ENCODE results near the gene AKT2. TPM values are rescaled to one million over a fixed set of nuclear protein-coding genes. Genes with fewer than 3 reads are reported as not detected.
"Not testable (repeated sequence)": the region's sequence is repeated elsewhere in the genome, so short reads cannot be mapped to it uniquely, and the experiment has no call there.

The AKT2 gene
- total RNA-seq = 100 to 1,000 TPM in 6 of 9 donors, 10 to 100 TPM in 3; 49.2 to 195 (median 119) TPM
- 100 to 1,000 TPM in 2 of 3 donors, 10 to 100 TPM in 1; 72.9 to 123 (median 107) TPM for polyA plus RNA-seq
- long read RNA-seq, donor 1, full-length matches to known transcripts = 21 of 39 reads
- long read RNA-seq, donor 1, partial matches to known transcripts = 18 of 39 reads
- long read RNA-seq, donor 1, other reads (novel, unspliced or antisense) = 0 of 39 reads
- long read RNA-seq, donor 2, full-length matches to known transcripts = 20 of 42 reads
- long read RNA-seq, donor 2, partial matches to known transcripts = 22 of 42 reads
- long read RNA-seq, donor 2, other reads (novel, unspliced or antisense) = 0 of 42 reads
- long read RNA-seq, donor 3, full-length matches to known transcripts = 13 of 21 reads
- long read RNA-seq, donor 3, partial matches to known transcripts = 8 of 21 reads
- long read RNA-seq, donor 3, other reads (novel, unspliced or antisense) = 0 of 21 reads
- long read RNA-seq, donor 4 = 0 reads
- long read RNA-seq, donor 5, full-length matches to known transcripts = 3 of 14 reads
- long read RNA-seq, donor 5, partial matches to known transcripts = 1 of 14 reads
- long read RNA-seq, donor 5, other reads (novel, unspliced or antisense) = 10 of 14 reads
- long read RNA-seq, donor 6, partial matches to known transcripts = 2 of 3 reads
- long read RNA-seq, donor 6, other reads (novel, unspliced or antisense) = 1 of 3 reads
- long read RNA-seq, donor 7, full-length matches to known transcripts = 11 of 30 reads
- long read RNA-seq, donor 7, partial matches to known transcripts = 19 of 30 reads
- long read RNA-seq, donor 7, other reads (novel, unspliced or antisense) = 0 of 30 reads
- long read RNA-seq, donor 8, full-length matches to known transcripts = 32 of 56 reads
- long read RNA-seq, donor 8, partial matches to known transcripts = 24 of 56 reads
- long read RNA-seq, donor 8, other reads (novel, unspliced or antisense) = 0 of 56 reads
- long read RNA-seq, donor 9, full-length matches to known transcripts = 6 of 29 reads
- long read RNA-seq, donor 9, partial matches to known transcripts = 23 of 29 reads
- long read RNA-seq, donor 9, other reads (novel, unspliced or antisense) = 0 of 29 reads
- long read RNA-seq, donor 10, full-length matches to known transcripts = 16 of 27 reads
- long read RNA-seq, donor 10, partial matches to known transcripts = 11 of 27 reads
- long read RNA-seq, donor 10, other reads (novel, unspliced or antisense) = 0 of 27 reads

GRCh38 chr19:40284501-40285352 is at the start of gene AKT2:
Gene AKT2 (minus strand): TSS chr19:40285345. CDS start chr19:40265267, 20,078 bp downstream.
- peak within 1 kb of the TSS; percentile 72 to 88 (median 82) for H3K4me3 ChIP-seq
- DNase-seq = peak in 3 of 7 donors; percentile 60 to 77 (median 75)
- no peaks in the 10 kb centered on the region for H3K9me3 ChIP-seq (replicated peaks in 1 of 3)
- intact Hi-C loops (cut with DNase I) = no loop called here
- WGBS, 4 donors = 0 to 1% (median 0%) methylated on average over 9 to 84 of the region's 84 CpGs
- H3K27me3 ChIP-seq = no peaks in the 10 kb centered on the region
- TF ChIP-seq POLR2A (IDR thresholded peaks at IDR 0.05) = no peak
- peak in 1 of 6 experiments; percentile 5 for TF ChIP-seq CTCF (IDR thresholded peaks at IDR 0.05)
- H3K36me3 ChIP-seq (replicated peaks in 1 of 2) = no peaks in the 10 kb centered on the region
- peak within 1 kb of the TSS; percentile 76 to 97 (median 95) for H3K27ac ChIP-seq
- peaks cover 30 to 60% of the 10 kb centered on the region in 2 donors for H3K4me1 ChIP-seq (replicated peaks in 1 of 2)

GRCh38 chr19:40333083-40333482 is 47.9 kb upstream of the AKT2 start:
- H3K9me3 ChIP-seq (replicated peaks in 1 of 3); H3K4me1 ChIP-seq (replicated peaks in 1 of 2); intact Hi-C loops (cut with DNase I); H3K27ac ChIP-seq; H3K4me3 ChIP-seq; DNase-seq; H3K27me3 ChIP-seq: not testable (repeated sequence)
- WGBS, 4 donors = 89 to 99% (median 95%) methylated on average over 6 of the region's 6 CpGs
- peaks cover 0 to 56% of the 10 kb centered on the region in 2 donors for H3K36me3 ChIP-seq (replicated peaks in 1 of 2)

- Histone ChIP-seq H3K4me3 (no peak overlapping the region), H3K36me3 (replicated peaks in 1 of 2) (peaks cover 0 to 60% of the 10 kb centered on the region in 2 donors), H3K27ac (no peak overlapping the region), H3K27me3 (no peaks in the 10 kb centered on the region), H3K9me3 (replicated peaks in 1 of 3) (no peaks in the 10 kb centered on the region), H3K4me1 (replicated peaks in 1 of 2) (no peaks in the 10 kb centered on the region)
- intact Hi-C loops (cut with DNase I) = no loop called here
- no peak for DNase-seq
- no peak for TF ChIP-seq POLR2A (IDR thresholded peaks at IDR 0.05)
- no peak for TF ChIP-seq CTCF (IDR thresholded peaks at IDR 0.05)
- whole genome bisulfite sequencing, 4 donors = 85 to 93% (median 89%) methylated on average over 6 of the region's 6 CpGs
These were observed 47.5 kb upstream of the AKT2 start for GRCh38 chr19:40332669-40333068.

GRCh38 chr19:40331052-40331451 is 45.9 kb upstream of the AKT2 start:
- DNase-seq = no peak
- TF ChIP-seq CTCF (IDR thresholded peaks at IDR 0.05) = no peak
- no peak for TF ChIP-seq POLR2A (IDR thresholded peaks at IDR 0.05)
- Histone ChIP-seq H3K4me1 (replicated peaks in 1 of 2) (no peaks in the 10 kb centered on the region), H3K4me3 (no peak overlapping the region), H3K27ac (no peak overlapping the region), H3K9me3 (replicated peaks in 1 of 3) (no peaks in the 10 kb centered on the region), H3K36me3 (replicated peaks in 1 of 2) (peaks cover 0 to 73% of the 10 kb centered on the region in 2 donors), H3K27me3 (no peaks in the 10 kb centered on the region)
- 86 to 97% (median 93%) methylated on average over 5 of the region's 5 CpGs; no CpG with 5 or more reads in 1 of the 4 donors for WGBS, 4 donors
- intact Hi-C loops (cut with DNase I) = no loop called here

Measured in adrenal gland (tissue), 19 donors.